Measurements from ENCODE around the gene PIP4P1. TPM values are rescaled to one million over a fixed set of nuclear protein-coding genes. Genes with fewer than 3 reads are reported as not detected.

Gene PIP4P1
- total and polyA plus RNA-seq, 2 of the 13 experiments (the other 11 are each of a cell fraction or from before 2014, with no cell fraction given), result 33.4 to 47.0 TPM

DNA sequence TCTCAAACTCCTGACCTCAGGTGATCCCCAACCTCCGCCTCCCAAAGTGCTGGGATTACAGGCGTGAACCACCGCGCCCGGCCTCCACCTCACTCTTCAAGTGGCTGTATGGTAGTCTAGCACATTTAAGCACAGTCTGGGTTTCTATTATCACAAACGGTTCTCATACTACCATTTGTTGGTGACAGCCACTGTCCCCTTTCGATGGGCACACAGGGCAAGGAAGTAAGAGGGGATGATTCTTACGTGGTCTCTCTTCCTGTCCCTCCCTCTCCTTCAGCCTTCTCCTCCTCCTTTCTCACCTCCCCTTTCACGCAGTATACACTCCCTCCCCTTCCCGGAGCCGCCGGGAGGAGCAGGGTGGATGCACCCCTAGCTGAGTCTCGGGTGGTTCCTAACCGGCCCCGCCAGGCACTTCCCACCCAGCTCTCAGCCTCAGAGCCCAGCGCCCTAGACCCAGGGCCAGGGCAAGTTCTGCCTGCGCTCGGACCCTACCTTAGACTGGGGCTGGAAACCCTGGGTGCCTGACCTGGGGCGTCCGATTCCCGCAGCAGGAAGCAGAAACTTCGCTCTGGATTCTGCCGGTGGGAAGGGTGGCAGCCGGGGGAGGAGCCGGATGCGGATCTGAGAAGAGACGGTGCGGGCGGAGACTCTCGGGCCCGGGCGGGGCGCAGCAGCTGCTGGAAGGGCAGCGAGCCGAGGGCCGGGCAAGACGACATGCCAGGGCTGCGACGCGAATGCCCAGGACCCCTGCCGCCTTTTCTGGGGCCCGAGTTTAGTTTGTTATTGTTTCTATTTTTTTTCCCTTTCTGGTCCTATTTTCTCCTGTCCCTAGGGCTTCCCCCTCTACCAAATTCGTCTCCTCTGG, 48.1 kb downstream of the PIP4P1 start, which contains the start of gene TEP1 (continued):
- TF ChIP-seq, protein P1, sequence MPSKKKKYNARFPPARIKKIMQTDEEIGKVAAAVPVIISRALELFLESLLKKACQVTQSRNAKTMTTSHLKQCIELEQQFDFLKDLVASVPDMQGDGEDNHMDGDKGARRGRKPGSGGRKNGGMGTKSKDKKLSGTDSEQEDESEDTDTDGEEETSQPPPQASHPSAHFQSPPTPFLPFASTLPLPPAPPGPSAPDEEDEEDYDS (CRISPR knock-in tag; IDR thresholded peaks at IDR 0.05), result peak; percentile 64; the same call in 1 of the 2 replicates
- peak; percentile 84; the same call in 1 of the 2 replicates for TF ChIP-seq CENPX (CRISPR knock-in tag; IDR thresholded peaks at IDR 0.05)
- TF ChIP-seq SMARCC2 (IDR thresholded peaks at IDR 0.05), result no peak
- TF ChIP-seq ADNP (CRISPR knock-in tag; IDR thresholded peaks at IDR 0.05), result no peak
- TF ChIP-seq, protein P2, sequence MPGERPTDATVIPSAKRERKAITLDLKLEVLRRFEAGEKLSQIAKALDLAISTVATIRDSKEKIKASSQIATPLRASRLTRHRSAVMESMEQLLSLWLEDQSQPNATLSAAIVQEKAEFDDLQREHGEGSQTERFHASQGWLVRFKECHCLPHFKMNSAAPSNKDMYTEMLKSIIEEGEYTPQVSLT (CRISPR knock-in tag; IDR thresholded peaks at IDR 0.05; ENCODE audit: borderline replicate concordance, low read depth), result no peak
- 0 out of 2 replicates have a peak, but pooled peaks have one; percentile 25 for TF ChIP-seq ONECUT2 (CRISPR knock-in tag; IDR thresholded peaks at IDR 0.05)
- no peak for TF ChIP-seq CHD4 (IDR thresholded peaks at IDR 0.05; ENCODE audit: borderline replicate concordance, low read length)
- no peak for TF ChIP-seq SRF (IDR thresholded peaks at IDR 0.05; ENCODE audit: low read depth, low read length)
- 0 out of 4 replicates have a peak, but pooled peaks of 1 of the 2 experiments have one; percentile 3 for TF ChIP-seq EP300 (IDR thresholded peaks at IDR 0.05; ENCODE audit: low read depth in 2 of 2, low read length in 2 of 2)
- no peak for TF ChIP-seq EP300 (CRISPR knock-in tag; IDR thresholded peaks at IDR 0.05; ENCODE audit: borderline replicate concordance)
- TF ChIP-seq ZNF230 (CRISPR knock-in tag; IDR thresholded peaks at IDR 0.05), result peak; percentile 62
- 0 out of 2 replicates have a peak, but pooled peaks have one; percentile 8 for TF ChIP-seq NAIF1 (CRISPR knock-in tag; IDR thresholded peaks at IDR 0.05; ENCODE audit: borderline replicate concordance)
- peak; percentile 89; the same call in 1 of the 2 replicates for TF ChIP-seq ZNF264 (CRISPR knock-in tag; IDR thresholded peaks at IDR 0.05)
- TF ChIP-seq KLF15 (CRISPR knock-in tag; IDR thresholded peaks at IDR 0.05; ENCODE audit: borderline replicate concordance), result peak; percentile 63; the same call in 1 of the 2 replicates
- TF ChIP-seq ZNF143 (CRISPR knock-in tag; IDR thresholded peaks at IDR 0.05), result 0 out of 2 replicates have a peak, but pooled peaks have one; percentile 22
- TF ChIP-seq SETDB1 (CRISPR knock-in tag; IDR thresholded peaks at IDR 0.05; ENCODE audit: borderline replicate concordance), result no peak
- TF ChIP-seq, protein P3, sequence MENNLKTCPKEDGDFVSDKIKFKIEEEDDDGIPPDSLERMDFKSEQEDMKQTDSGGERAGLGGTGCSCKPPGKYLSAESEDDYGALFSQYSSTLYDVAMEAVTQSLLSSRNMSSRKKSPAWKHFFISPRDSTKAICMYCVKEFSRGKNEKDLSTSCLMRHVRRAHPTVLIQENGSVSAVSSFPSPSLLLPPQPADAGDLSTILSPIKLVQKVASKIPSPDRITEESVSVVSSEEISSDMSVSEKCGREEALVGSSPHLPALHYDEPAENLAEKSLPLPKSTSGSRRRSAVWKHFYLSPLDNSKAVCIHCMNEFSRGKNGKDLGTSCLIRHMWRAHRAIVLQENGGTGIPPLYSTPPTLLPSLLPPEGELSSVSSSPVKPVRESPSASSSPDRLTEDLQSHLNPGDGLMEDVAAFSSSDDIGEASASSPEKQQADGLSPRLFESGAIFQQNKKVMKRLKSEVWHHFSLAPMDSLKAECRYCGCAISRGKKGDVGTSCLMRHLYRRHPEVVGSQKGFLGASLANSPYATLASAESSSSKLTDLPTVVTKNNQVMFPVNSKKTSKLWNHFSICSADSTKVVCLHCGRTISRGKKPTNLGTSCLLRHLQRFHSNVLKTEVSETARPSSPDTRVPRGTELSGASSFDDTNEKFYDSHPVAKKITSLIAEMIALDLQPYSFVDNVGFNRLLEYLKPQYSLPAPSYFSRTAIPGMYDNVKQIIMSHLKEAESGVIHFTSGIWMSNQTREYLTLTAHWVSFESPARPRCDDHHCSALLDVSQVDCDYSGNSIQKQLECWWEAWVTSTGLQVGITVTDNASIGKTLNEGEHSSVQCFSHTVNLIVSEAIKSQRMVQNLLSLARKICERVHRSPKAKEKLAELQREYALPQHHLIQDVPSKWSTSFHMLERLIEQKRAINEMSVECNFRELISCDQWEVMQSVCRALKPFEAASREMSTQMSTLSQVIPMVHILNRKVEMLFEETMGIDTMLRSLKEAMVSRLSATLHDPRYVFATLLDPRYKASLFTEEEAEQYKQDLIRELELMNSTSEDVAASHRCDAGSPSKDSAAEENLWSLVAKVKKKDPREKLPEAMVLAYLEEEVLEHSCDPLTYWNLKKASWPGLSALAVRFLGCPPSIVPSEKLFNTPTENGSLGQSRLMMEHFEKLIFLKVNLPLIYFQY (CRISPR knock-in tag; IDR thresholded peaks at IDR 0.05; ENCODE audit: borderline replicate concordance), result peak; percentile 26; the same call in 1 of the 2 replicates
- TF ChIP-seq, protein P4, sequence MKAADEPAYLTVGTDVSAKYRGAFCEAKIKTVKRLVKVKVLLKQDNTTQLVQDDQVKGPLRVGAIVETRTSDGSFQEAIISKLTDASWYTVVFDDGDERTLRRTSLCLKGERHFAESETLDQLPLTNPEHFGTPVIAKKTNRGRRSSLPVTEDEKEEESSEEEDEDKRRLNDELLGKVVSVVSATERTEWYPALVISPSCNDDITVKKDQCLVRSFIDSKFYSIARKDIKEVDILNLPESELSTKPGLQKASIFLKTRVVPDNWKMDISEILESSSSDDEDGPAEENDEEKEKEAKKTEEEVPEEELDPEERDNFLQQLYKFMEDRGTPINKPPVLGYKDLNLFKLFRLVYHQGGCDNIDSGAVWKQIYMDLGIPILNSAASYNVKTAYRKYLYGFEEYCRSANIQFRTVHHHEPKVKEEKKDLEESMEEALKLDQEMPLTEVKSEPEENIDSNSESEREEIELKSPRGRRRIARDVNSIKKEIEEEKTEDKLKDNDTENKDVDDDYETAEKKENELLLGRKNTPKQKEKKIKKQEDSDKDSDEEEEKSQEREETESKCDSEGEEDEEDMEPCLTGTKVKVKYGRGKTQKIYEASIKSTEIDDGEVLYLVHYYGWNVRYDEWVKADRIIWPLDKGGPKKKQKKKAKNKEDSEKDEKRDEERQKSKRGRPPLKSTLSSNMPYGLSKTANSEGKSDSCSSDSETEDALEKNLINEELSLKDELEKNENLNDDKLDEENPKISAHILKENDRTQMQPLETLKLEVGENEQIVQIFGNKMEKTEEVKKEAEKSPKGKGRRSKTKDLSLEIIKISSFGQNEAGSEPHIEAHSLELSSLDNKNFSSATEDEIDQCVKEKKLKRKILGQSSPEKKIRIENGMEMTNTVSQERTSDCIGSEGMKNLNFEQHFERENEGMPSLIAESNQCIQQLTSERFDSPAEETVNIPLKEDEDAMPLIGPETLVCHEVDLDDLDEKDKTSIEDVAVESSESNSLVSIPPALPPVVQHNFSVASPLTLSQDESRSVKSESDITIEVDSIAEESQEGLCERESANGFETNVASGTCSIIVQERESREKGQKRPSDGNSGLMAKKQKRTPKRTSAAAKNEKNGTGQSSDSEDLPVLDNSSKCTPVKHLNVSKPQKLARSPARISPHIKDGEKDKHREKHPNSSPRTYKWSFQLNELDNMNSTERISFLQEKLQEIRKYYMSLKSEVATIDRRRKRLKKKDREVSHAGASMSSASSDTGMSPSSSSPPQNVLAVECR (CRISPR knock-in tag; IDR thresholded peaks at IDR 0.05; ENCODE audit: borderline replicate concordance), result peak; percentile 93
- TF ChIP-seq ZNF605 (CRISPR knock-in tag; IDR thresholded peaks at IDR 0.05), result peak; percentile 60; the same call in 1 of the 2 replicates
